ENCODE data around the gene EXOC6B.

GRCh38 chr2:72625366-72625765 is 200.5 kb downstream of the EXOC6B start:
- no peak for TF ChIP-seq MXD4 (CRISPR knock-in tag; IDR thresholded peaks at IDR 0.05; ENCODE audit: borderline replicate concordance)
- no peak for TF ChIP-seq CTCF (IDR thresholded peaks at IDR 0.05)
- TF ChIP-seq ZNF138 (CRISPR knock-in tag; conservative IDR thresholded peaks at IDR 0.05) = no peak
- TF ChIP-seq ATF2 (CRISPR knock-in tag; IDR thresholded peaks at IDR 0.05; ENCODE audit: borderline replicate concordance, low read depth) = no peak
